Uterus (tissue), 2 donors: ENCODE data around the gene SLC2A2.

Experiments
- POLR2A ChIP-seq, 2 donors: fragments of 450-650 bp; IDR thresholded peaks; one replicate each; pipeline ENCODE4 v1.6.1; 2016; ENCODE audit warnings: antibody characterized with exemption in 2 of 2, mild to moderate bottlenecking in 1 of 2, moderate library complexity in 1 of 2
- TF ChIP-seq, protein P1 (sequence below), 4 experiments: fragments of 200-600 bp in 2 of 4; fragments of 450-650 bp in 2 of 4; sonication (generic) in 2 of 4; IDR thresholded peaks; one replicate each; pipeline ENCODE4 v1.5.1; 2016 to 2019; ENCODE audit warnings: antibody characterized with exemption in 4 of 4, mild to moderate bottlenecking in 2 of 4, moderate library complexity in 1 of 4

DNA sequence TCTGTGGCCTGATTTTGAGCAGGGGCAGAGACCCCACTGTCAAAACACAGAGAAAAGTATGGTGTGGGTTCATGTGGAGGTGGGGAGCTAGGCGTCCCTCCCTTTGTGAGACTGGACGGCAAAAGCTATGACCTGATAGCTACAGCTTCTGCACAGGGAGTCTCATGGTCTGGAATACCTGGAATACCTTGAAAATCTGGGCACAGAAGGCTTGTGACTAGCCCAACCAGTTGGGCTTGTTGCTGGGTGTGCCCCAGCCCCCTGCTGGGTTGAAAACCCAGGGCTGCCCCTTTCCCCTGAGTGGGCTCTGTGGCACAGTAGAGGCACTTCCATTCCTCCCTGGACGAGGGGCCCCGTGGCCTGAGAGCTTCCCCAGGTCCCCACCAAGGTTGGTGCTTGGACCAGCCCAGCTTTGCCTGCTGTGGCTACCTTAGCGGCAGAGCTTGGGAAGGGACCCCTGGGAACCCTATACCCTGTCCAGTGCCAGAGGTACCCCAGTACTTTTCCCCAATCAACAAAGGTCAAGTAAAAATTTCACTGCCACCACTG lies 37.3 kb downstream of the SLC2A2 start:
- TF ChIP-seq, protein P1, sequence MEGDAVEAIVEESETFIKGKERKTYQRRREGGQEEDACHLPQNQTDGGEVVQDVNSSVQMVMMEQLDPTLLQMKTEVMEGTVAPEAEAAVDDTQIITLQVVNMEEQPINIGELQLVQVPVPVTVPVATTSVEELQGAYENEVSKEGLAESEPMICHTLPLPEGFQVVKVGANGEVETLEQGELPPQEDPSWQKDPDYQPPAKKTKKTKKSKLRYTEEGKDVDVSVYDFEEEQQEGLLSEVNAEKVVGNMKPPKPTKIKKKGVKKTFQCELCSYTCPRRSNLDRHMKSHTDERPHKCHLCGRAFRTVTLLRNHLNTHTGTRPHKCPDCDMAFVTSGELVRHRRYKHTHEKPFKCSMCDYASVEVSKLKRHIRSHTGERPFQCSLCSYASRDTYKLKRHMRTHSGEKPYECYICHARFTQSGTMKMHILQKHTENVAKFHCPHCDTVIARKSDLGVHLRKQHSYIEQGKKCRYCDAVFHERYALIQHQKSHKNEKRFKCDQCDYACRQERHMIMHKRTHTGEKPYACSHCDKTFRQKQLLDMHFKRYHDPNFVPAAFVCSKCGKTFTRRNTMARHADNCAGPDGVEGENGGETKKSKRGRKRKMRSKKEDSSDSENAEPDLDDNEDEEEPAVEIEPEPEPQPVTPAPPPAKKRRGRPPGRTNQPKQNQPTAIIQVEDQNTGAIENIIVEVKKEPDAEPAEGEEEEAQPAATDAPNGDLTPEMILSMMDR (IDR thresholded peaks at IDR 0.05) = no peak
- no peak for TF ChIP-seq POLR2A (IDR thresholded peaks at IDR 0.05)
